GM12878 (cell line): ENCODE data around the gene HECTD3. TPM values are rescaled to one million over a fixed set of nuclear protein-coding genes. Genes with fewer than 3 reads are reported as not detected.

Source experiments
- CEBPZ ChIP-seq: fragments of 150-350 bp; IDR thresholded peaks from 2 replicates; pipeline ENCODE4 v1.6.1; 2016; ENCODE audit warnings: low read depth, low read length
- CTCF ChIP-seq, 3 experiments: IDR thresholded peaks in 2 of 3; conservative IDR thresholded peaks in 1 of 3; 2 replicates each; pipeline ENCODE4 v1.5.1; 2011; ENCODE audit warnings: low read depth in 3 of 3, low read length in 3 of 3, mild to moderate bottlenecking in 3 of 3, control low read depth in 2 of 3, moderate library complexity in 2 of 3, inconsistent platforms in 1 of 3, mixed read lengths in 1 of 3; ENCODE audit not compliant: control insufficient read depth in 2 of 3, insufficient read depth in 1 of 3; ENCODE audit errors: extremely low read depth in 1 of 3
- EGR1 ChIP-seq, 2 experiments: IDR thresholded peaks; 1 replicate in 1 of 2; 2 replicates in 1 of 2; pipeline ENCODE4 v1.6.1; 2011 to 2012; ENCODE audit warnings: low read depth in 2 of 2, low read length in 2 of 2, borderline replicate concordance in 1 of 2, mild to moderate bottlenecking in 1 of 2, moderate library complexity in 1 of 2
- ESRRA ChIP-seq: IDR thresholded peaks from 2 replicates; pipeline ENCODE4 v1.6.1; 2012; ENCODE audit warnings: mild to moderate bottlenecking, low read length, improper control_type of control experiment
- IKZF1 ChIP-seq: fragments of 450-650 bp; conservative IDR thresholded peaks from 2 replicates; pipeline ENCODE4 v1.6.1; 2017; ENCODE audit warnings: antibody characterized with exemption, mild to moderate bottlenecking
- MEF2A ChIP-seq: IDR thresholded peaks from 2 replicates; pipeline ENCODE4 v1.6.1; 2011; ENCODE audit warnings: low read depth, mild to moderate bottlenecking, low read length, moderate library complexity; ENCODE audit not compliant: insufficient read depth
- MYB ChIP-seq: fragments of 150-350 bp; IDR thresholded peaks from 2 replicates; pipeline ENCODE4 v1.6.1; 2014; ENCODE audit warnings: mild to moderate bottlenecking, low read depth, low read length, borderline replicate concordance
- MYC ChIP-seq: IDR thresholded peaks from 2 replicates; pipeline ENCODE4 v1.6.1; 2011; ENCODE audit warnings: mild to moderate bottlenecking, low read length, moderate library complexity, inconsistent platforms; ENCODE audit not compliant: insufficient read depth, insufficient replicate concordance, insufficient read length, severe bottlenecking
- TCF7 ChIP-seq: IDR thresholded peaks from 2 replicates; pipeline ENCODE4 v1.6.1; 2014; ENCODE audit warnings: antibody characterized with exemption, borderline replicate concordance
- ZNF622 ChIP-seq: fragments of 450-650 bp; IDR thresholded peaks from 2 replicates; pipeline ENCODE4 v1.6.1; 2017; ENCODE audit warnings: mild to moderate bottlenecking, inconsistent platforms
- polyA plus RNA-seq, 11 experiments: library from polyadenylated mRNA; depleted of rRNA in 4 of 11; unstranded in 6 of 11; stranded (reverse) in 5 of 11; fragments of >200 nt; fragmentation: Nextera tagmentation in 4 of 11; fragmentation: Illumina TruSeq in 1 of 11; extraction: Ambion mirVana in 4 of 11; extraction: Trizol in 1 of 11; gene quantifications; 1 replicate in 1 of 11; 2 replicates in 10 of 11; pipeline versions ENCODE4 v1.2.1 to v1.2.3, GENCODE V29; 2011 to 2016; ENCODE audit warnings: inconsistent platforms in 2 of 11, missing spikeins in 2 of 11, low read depth in 1 of 11
- total RNA-seq, 4 experiments: library from RNA; depleted of rRNA in 3 of 4; stranded (reverse); fragments of >200 nt in 3 of 4; fragmentation: Illumina TruSeq in 1 of 4; extraction: Trizol in 1 of 4; gene quantifications; 2 replicates each; pipeline versions ENCODE4 v1.2.1 to v1.2.3, GENCODE V29; 2013 to 2021
- TF ChIP-seq, protein P1 (sequence below): fragments of 450-650 bp; formaldehyde crosslinking; IDR thresholded peaks from 2 replicates; pipeline ENCODE4 v1.5.0; 2022; ENCODE audit warnings: mild to moderate bottlenecking, missing genetic modification characterization

Gene HECTD3
- total and polyA plus RNA-seq, 10 of the 15 experiments (the other 5 are each of a cell fraction or from before 2014, with no cell fraction given): 3.4 to 30.4 (median 22.6) TPM

DNA sequence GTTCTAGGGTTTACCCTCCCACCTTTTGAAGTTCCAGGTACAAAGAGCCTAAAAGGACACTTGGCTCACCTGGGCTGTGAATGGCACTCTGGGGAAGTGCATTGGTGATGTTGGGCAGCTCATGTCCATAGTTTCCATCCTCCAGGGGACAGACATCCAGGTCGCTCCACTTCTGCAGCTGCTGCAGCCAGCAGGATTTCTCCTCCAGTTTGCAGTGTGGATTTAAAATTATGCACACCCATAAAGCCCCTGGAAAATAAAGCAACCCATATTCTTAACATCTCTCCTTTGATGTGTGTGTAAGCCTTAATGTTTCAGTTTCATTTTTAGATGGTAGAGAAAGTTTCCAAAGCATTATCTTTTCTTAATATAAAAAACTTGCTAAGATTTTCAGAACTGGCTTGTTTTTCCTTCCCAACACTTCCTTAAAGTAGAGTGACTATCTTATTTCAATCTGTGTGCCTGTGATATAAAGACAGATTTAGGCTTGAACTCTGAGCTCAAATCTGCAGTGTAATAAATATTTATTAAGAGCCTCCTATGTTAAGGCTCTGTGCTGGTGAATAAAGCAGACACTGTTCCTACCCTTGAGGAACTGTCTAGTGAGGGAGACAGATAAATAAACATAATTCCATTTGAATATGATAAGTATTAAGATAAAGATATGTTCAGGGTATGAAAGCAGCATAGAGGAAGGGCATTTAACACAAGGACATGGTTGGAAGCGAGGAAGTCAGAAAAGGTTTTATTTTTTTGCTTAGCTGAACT lies 40.1 kb upstream of the HECTD3 start (continued):
- TF ChIP-seq, protein P1, sequence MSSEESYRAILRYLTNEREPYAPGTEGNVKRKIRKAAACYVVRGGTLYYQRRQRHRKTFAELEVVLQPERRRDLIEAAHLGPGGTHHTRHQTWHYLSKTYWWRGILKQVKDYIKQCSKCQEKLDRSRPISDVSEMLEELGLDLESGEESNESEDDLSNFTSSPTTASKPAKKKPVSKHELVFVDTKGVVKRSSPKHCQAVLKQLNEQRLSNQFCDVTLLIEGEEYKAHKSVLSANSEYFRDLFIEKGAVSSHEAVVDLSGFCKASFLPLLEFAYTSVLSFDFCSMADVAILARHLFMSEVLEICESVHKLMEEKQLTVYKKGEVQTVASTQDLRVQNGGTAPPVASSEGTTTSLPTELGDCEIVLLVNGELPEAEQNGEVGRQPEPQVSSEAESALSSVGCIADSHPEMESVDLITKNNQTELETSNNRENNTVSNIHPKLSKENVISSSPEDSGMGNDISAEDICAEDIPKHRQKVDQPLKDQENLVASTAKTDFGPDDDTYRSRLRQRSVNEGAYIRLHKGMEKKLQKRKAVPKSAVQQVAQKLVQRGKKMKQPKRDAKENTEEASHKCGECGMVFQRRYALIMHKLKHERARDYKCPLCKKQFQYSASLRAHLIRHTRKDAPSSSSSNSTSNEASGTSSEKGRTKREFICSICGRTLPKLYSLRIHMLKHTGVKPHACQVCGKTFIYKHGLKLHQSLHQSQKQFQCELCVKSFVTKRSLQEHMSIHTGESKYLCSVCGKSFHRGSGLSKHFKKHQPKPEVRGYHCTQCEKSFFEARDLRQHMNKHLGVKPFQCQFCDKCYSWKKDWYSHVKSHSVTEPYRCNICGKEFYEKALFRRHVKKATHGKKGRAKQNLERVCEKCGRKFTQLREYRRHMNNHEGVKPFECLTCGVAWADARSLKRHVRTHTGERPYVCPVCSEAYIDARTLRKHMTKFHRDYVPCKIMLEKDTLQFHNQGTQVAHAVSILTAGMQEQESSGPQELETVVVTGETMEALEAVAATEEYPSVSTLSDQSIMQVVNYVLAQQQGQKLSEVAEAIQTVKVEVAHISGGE (CRISPR knock-in tag): no peak
- no peak for TF ChIP-seq MYB
- no peak for TF ChIP-seq EGR1 (IDR thresholded peaks at IDR 0.05; ENCODE audit: borderline replicate concordance in 1 of 2, low read depth in 2 of 2, low read length in 2 of 2)
- TF ChIP-seq MYC: no peak
- no peak for TF ChIP-seq CEBPZ
- TF ChIP-seq MEF2A: no peak
- no peak for TF ChIP-seq CTCF (IDR thresholded peaks at IDR 0.05 in 2 of 3, conservative IDR thresholded peaks at IDR 0.05 in 1 of 3; ENCODE audit: control insufficient read depth in 2 of 3, extremely low read depth in 1 of 3, insufficient read depth in 1 of 3, low read depth in 3 of 3, low read length in 3 of 3)
- no peak for TF ChIP-seq ZNF622
- peak; percentile 82 for TF ChIP-seq TCF7
- no peak for TF ChIP-seq ESRRA
- 0 out of 2 replicates have a peak, but pooled peaks have one; percentile 19 for TF ChIP-seq IKZF1
